Measurements from ENCODE around the gene CAMK2B. TPM values are rescaled to one million over a fixed set of nuclear protein-coding genes. Genes with fewer than 3 reads are reported as not detected.

CAMK2B gene
- total RNA-seq, 1 experiment from 2014 or later, result 0.13 TPM

DNA sequence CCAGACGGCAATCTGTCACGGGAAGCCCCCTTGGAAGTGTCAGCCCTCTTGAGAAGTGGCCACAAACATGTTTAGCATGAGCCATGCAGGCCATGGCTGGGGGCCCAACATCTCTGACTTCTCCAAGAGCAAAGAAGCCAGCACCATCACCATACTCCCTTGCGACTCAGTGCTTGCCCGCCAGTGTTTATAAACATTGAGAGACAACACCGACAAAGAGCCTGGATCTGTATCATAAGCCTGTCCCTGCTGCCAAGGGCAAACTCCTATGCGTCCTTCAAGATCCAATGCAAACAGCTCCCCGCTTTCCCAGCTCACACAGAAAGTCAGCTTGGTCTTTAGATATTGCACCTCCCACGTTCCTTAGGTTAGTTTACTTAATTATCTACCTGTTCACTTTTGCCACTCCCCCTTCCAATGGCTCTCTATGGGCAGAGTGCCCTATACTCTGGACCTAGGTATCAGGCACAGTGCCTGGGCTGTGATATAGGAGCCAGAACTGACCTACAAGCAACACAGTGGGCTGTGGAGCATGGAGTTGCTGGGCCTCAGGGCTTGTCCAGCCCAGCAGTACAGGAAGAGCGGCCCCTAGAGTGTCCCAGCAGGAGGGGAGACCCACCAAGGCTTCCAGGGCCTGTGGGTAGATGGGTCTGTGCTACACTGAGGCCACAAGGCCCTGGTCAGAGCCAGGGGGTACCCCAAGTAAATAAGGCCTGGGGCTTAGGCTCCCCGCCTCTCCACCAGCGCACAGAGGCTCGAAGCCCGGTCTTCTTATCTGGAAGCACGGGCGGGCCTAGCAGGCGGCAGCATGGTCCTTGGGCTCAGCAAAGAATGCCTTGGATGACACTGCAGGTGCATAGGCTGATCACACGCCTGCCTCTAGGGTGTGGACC is 37.7 kb downstream of the CAMK2B start:
- Histone ChIP-seq H3K9me3 (ENCODE audit: low read depth, low read length, poor library complexity, severe bottlenecking) (no peaks in the 10 kb centered on the region), H3K4me3 (ENCODE audit: low read depth, low read length, poor library complexity, severe bottlenecking) (no peak overlapping the region), H3K27ac (ENCODE audit: low read depth, low read length, poor library complexity, severe bottlenecking) (no peak overlapping the region), H3K27me3 (replicated peaks; ENCODE audit: insufficient read depth, low read depth, low read length, poor library complexity) (peaks cover 6% of the 10 kb centered on the region), H3K36me3 (ENCODE audit: insufficient read depth, low read length, poor library complexity, severe bottlenecking) (no peaks in the 10 kb centered on the region), H3K4me1 (ENCODE audit: insufficient read depth, low read length, poor library complexity, severe bottlenecking) (no peaks in the 10 kb centered on the region)
- POLR2A ChIA-PET (ENCODE audit: low non-redundant PET), result no interaction called here
- no peak for TF ChIP-seq EZH2 (IDR thresholded peaks at IDR 0.05; ENCODE audit: borderline replicate concordance, low read depth, low read length, poor library complexity, severe bottlenecking)
- TF ChIP-seq, protein P1, sequence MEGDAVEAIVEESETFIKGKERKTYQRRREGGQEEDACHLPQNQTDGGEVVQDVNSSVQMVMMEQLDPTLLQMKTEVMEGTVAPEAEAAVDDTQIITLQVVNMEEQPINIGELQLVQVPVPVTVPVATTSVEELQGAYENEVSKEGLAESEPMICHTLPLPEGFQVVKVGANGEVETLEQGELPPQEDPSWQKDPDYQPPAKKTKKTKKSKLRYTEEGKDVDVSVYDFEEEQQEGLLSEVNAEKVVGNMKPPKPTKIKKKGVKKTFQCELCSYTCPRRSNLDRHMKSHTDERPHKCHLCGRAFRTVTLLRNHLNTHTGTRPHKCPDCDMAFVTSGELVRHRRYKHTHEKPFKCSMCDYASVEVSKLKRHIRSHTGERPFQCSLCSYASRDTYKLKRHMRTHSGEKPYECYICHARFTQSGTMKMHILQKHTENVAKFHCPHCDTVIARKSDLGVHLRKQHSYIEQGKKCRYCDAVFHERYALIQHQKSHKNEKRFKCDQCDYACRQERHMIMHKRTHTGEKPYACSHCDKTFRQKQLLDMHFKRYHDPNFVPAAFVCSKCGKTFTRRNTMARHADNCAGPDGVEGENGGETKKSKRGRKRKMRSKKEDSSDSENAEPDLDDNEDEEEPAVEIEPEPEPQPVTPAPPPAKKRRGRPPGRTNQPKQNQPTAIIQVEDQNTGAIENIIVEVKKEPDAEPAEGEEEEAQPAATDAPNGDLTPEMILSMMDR (conservative IDR thresholded peaks at IDR 0.05; ENCODE audit: low read depth, low read length), result no peak
- CTCF ChIA-PET, result no interaction called here
- no TSS peak for BruUV-seq (replicated peaks)
- intact Hi-C loops (cut with micrococcal nuclease; ENCODE audit: unreplicated experiment), result no loop called here
- DNase-seq (ENCODE audit: low spot score), result no peak

DNA sequence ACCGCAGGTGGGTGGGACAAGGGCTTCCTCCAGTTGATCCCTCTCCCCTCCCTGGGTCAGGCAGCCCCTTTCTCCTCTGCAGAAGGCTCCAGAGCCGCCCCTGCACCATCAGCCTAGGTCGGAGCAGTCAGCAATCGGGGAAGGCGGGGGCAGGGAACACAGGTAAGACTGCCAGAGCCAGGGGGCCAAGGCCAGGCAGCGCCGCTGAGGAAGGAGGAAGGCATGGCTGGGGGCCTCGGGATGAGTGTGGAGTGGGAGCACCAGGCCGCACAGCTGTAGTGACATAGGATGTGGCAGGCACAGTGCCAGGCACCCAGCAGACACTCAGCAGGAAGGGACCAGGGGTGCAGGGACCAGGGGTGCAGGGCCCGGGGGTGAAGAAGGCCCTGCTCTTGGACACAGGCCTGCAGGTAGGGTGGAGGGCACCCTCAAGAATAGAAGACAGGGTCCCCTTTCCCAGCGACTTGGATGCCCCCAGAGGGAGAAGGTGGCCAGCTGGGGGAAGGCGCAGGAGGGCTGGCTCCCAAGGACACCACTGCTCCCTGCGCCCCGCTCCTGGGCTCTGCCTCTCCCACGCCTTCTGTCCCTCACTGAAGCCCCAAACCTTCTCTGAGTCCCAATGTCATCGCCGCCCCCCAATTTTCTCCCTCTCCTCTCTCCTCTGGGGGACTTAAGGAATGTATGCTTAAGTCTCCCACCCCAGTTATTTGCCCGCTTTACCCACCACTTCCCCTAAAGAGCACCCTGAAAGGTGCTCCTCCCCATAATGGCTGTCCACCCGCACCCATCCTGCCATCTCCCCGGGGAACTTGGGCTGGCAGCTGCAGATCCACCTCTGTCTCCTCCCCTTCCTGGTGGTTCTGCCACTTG is 38.5 kb downstream of the CAMK2B start:
- DNase-seq (ENCODE audit: low spot score), result no peak
- no TSS peak for BruUV-seq (replicated peaks)
- H3K27me3 ChIP-seq (replicated peaks; ENCODE audit: insufficient read depth, low read depth, low read length, poor library complexity), result no peaks in the 10 kb centered on the region
- H3K9me3 ChIP-seq (ENCODE audit: low read depth, low read length, poor library complexity, severe bottlenecking), result no peaks in the 10 kb centered on the region
- no peak overlapping the region for H3K4me3 ChIP-seq (ENCODE audit: low read depth, low read length, poor library complexity, severe bottlenecking)
- no peaks in the 10 kb centered on the region for H3K4me1 ChIP-seq (ENCODE audit: insufficient read depth, low read length, poor library complexity, severe bottlenecking)
- no peak for TF ChIP-seq EZH2 (IDR thresholded peaks at IDR 0.05; ENCODE audit: borderline replicate concordance, low read depth, low read length, poor library complexity, severe bottlenecking)
- TF ChIP-seq, protein P1 (conservative IDR thresholded peaks at IDR 0.05; ENCODE audit: low read depth, low read length), result no peak
- POLR2A ChIA-PET (ENCODE audit: low non-redundant PET), result no interaction called here
- CTCF ChIA-PET, result no interaction called here
- no peaks in the 10 kb centered on the region for H3K36me3 ChIP-seq (ENCODE audit: insufficient read depth, low read length, poor library complexity, severe bottlenecking)
- no peak overlapping the region for H3K27ac ChIP-seq (ENCODE audit: low read depth, low read length, poor library complexity, severe bottlenecking)
- intact Hi-C loops (cut with micrococcal nuclease; ENCODE audit: unreplicated experiment), result no loop called here

DNA sequence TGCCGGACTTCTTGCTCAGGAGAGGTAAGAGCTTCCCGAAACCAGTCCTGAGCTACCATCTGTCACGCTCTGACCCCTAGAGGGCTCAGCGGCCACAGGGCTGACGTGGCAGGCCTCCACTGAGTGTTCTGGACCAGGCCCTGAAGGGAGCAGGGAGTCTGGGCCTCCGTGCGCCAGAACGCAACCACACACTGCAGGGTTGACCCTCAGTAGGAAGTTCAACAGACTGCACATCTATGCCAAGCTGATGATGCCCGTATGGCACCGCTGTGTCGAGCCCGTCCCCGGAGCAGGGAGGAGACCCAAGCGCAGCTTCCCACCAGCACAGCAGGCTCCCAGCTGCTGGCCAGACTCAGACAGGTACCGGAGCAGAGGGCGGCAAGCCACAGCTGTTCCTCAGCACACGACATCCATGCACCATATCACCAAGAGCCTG is 39.2 kb downstream of the CAMK2B start:
- no peaks in the 10 kb centered on the region for H3K27me3 ChIP-seq (replicated peaks; ENCODE audit: insufficient read depth, low read depth, low read length, poor library complexity)
- ChIA-PET CTCF (no interaction called here), POLR2A (ENCODE audit: low non-redundant PET) (no interaction called here)
- H3K4me1 ChIP-seq (ENCODE audit: insufficient read depth, low read length, poor library complexity, severe bottlenecking), result no peaks in the 10 kb centered on the region
- H3K36me3 ChIP-seq (ENCODE audit: insufficient read depth, low read length, poor library complexity, severe bottlenecking), result no peaks in the 10 kb centered on the region
- no peaks in the 10 kb centered on the region for H3K9me3 ChIP-seq (ENCODE audit: low read depth, low read length, poor library complexity, severe bottlenecking)
- H3K4me3 ChIP-seq (ENCODE audit: low read depth, low read length, poor library complexity, severe bottlenecking), result no peak overlapping the region
- DNase-seq (ENCODE audit: low spot score), result no peak
- no TSS peak for BruUV-seq (replicated peaks)
- TF ChIP-seq, protein P1 (conservative IDR thresholded peaks at IDR 0.05; ENCODE audit: low read depth, low read length), result no peak
- TF ChIP-seq EZH2 (IDR thresholded peaks at IDR 0.05; ENCODE audit: borderline replicate concordance, low read depth, low read length, poor library complexity, severe bottlenecking), result no peak
- intact Hi-C loops (cut with micrococcal nuclease; ENCODE audit: unreplicated experiment), result no loop called here
- H3K27ac ChIP-seq (ENCODE audit: low read depth, low read length, poor library complexity, severe bottlenecking), result no peak overlapping the region
